Measurements from ENCODE around the gene NSUN3.

GRCh38 chr3:94081884-94082283, 19.0 kb downstream of the NSUN3 start:
- TF ChIP-seq CTCF (IDR thresholded peaks at IDR 0.05; ENCODE audit: control extremely low read depth in 1 of 3, insufficient read depth in 1 of 3, low read depth in 1 of 3, low read length in 3 of 3) (no peak), SP2 (IDR thresholded peaks at IDR 0.05; ENCODE audit: low read length) (no peak), E2F6 (IDR thresholded peaks at IDR 0.05) (no peak), ZNF274 (IDR thresholded peaks at IDR 0.05; ENCODE audit: borderline replicate concordance, extremely low read depth, low read length) (no peak), EGR1 (IDR thresholded peaks at IDR 0.05; ENCODE audit: borderline replicate concordance, low read depth, low read length) (no peak), POLR2AphosphoS5 (IDR thresholded peaks at IDR 0.05; ENCODE audit: low read depth, low read length) (no peak)
